GM12878 (cell line): Measurements from ENCODE around the gene PDILT. TPM values are rescaled to one million over a fixed set of nuclear protein-coding genes. Genes with fewer than 3 reads are reported as not detected.

ENCODE experiments used
- ATF3 ChIP-seq: IDR thresholded peaks from 2 replicates; pipeline ENCODE4 v1.6.1; 2011; ENCODE audit warnings: low read depth, mild to moderate bottlenecking, low read length, moderate library complexity, borderline replicate concordance; ENCODE audit errors: extremely low read depth
- BCL11A ChIP-seq: IDR thresholded peaks from 2 replicates; pipeline ENCODE4 v1.6.1; 2011; ENCODE audit warnings: low read depth, low read length
- BRCA1 ChIP-seq: IDR thresholded peaks from 2 replicates; pipeline ENCODE4 v1.6.1; 2011; ENCODE audit warnings: low read depth, low read length, improper control_type of control experiment
- CBFB ChIP-seq: IDR thresholded peaks from 2 replicates; pipeline ENCODE4 v1.6.1; 2016; ENCODE audit warnings: antibody characterized with exemption, low read depth
- ELK1 ChIP-seq: IDR thresholded peaks from 2 replicates; pipeline ENCODE4 v1.6.1; 2012; ENCODE audit warnings: low read depth, low read length, improper control_type of control experiment
- EP300 ChIP-seq, 2 experiments: fragments of 150-350 bp in 1 of 2; IDR thresholded peaks; 2 replicates each; pipeline ENCODE4 v1.6.1; 2011 to 2012; ENCODE audit warnings: low read depth in 2 of 2, low read length in 2 of 2, borderline replicate concordance in 1 of 2, improper control_type of control experiment in 1 of 2, inconsistent platforms in 1 of 2; ENCODE audit not compliant: control insufficient read depth in 1 of 2
- FOS ChIP-seq: IDR thresholded peaks from 3 replicates; pipeline ENCODE4 v1.6.1; 2011; ENCODE audit warnings: borderline replicate concordance; ENCODE audit not compliant: insufficient read length; ENCODE audit errors: extremely low read depth
- HCFC1 ChIP-seq: fragments of 150-350 bp; IDR thresholded peaks from 2 replicates; pipeline ENCODE4 v1.6.1; 2014; ENCODE audit warnings: low read length
- JUND ChIP-seq: IDR thresholded peaks from 2 replicates; pipeline ENCODE4 v1.6.1; 2012; ENCODE audit warnings: low read depth, mild to moderate bottlenecking, low read length, improper control_type of control experiment, moderate library complexity
- MEF2A ChIP-seq: IDR thresholded peaks from 2 replicates; pipeline ENCODE4 v1.6.1; 2011; ENCODE audit warnings: low read depth, mild to moderate bottlenecking, low read length, moderate library complexity; ENCODE audit not compliant: insufficient read depth
- NFYB ChIP-seq: IDR thresholded peaks from 2 replicates; pipeline ENCODE4 v1.6.1; 2011; ENCODE audit warnings: low read depth, mild to moderate bottlenecking, low read length, improper control_type of control experiment, moderate library complexity; ENCODE audit not compliant: insufficient read depth
- RCOR1 ChIP-seq: conservative IDR thresholded peaks from 2 replicates; pipeline ENCODE4 v1.6.1; 2012; ENCODE audit warnings: low read depth, low read length, improper control_type of control experiment
- REST ChIP-seq: IDR thresholded peaks from 2 replicates; pipeline ENCODE4 v1.6.1; 2012; ENCODE audit warnings: mild to moderate bottlenecking, low read depth, low read length
- SKIL ChIP-seq: fragments of 450-650 bp; IDR thresholded peaks from 2 replicates; pipeline ENCODE4 v1.6.1; 2017; ENCODE audit warnings: mild to moderate bottlenecking, low read depth, inconsistent platforms; ENCODE audit not compliant: poor library complexity, severe bottlenecking
- SP1 ChIP-seq: IDR thresholded peaks from one replicate; pipeline ENCODE4 v1.6.1; 2011; ENCODE audit warnings: low read depth, low read length
- polyA plus RNA-seq, 11 experiments: library from polyadenylated mRNA; depleted of rRNA in 4 of 11; unstranded in 6 of 11; stranded (reverse) in 5 of 11; fragments of >200 nt; fragmentation: Nextera tagmentation in 4 of 11; fragmentation: Illumina TruSeq in 1 of 11; extraction: Ambion mirVana in 4 of 11; extraction: Trizol in 1 of 11; gene quantifications; 1 replicate in 1 of 11; 2 replicates in 10 of 11; pipeline versions ENCODE4 v1.2.1 to v1.2.3, GENCODE V29; 2011 to 2016; ENCODE audit warnings: inconsistent platforms in 2 of 11, missing spikeins in 2 of 11, low read depth in 1 of 11
- total RNA-seq, 4 experiments: library from RNA; depleted of rRNA in 3 of 4; stranded (reverse); fragments of >200 nt in 3 of 4; fragmentation: Illumina TruSeq in 1 of 4; extraction: Trizol in 1 of 4; gene quantifications; 2 replicates each; pipeline versions ENCODE4 v1.2.1 to v1.2.3, GENCODE V29; 2013 to 2021

The PDILT gene
- total and polyA plus RNA-seq, 10 of the 15 experiments (the other 5 are each of a cell fraction or from before 2014, with no cell fraction given), result not detected

GRCh38 chr16:20332411-20332810 lies 72.1 kb downstream of the PDILT start (continued):
- TF ChIP-seq NFYB, result no peak
- no peak for TF ChIP-seq BRCA1
- TF ChIP-seq BCL11A, result no peak
- TF ChIP-seq RCOR1, result no peak
- no peak for TF ChIP-seq JUND
- TF ChIP-seq ELK1, result no peak
- TF ChIP-seq EP300 (IDR thresholded peaks at IDR 0.05; ENCODE audit: borderline replicate concordance in 1 of 2, control insufficient read depth in 1 of 2, low read depth in 2 of 2, low read length in 2 of 2), result no peak
- no peak for TF ChIP-seq HCFC1
- no peak for TF ChIP-seq SP1
- no peak for TF ChIP-seq CBFB
- no peak for TF ChIP-seq MEF2A
- TF ChIP-seq FOS, result no peak
- no peak for TF ChIP-seq SKIL
- TF ChIP-seq ATF3, result no peak
- TF ChIP-seq REST, result no peak
